GM21526 (cell line): ENCODE measurements around the gene JPT1.
A peak's percentile ranks its signal among the peaks of the same experiment; 100 is the strongest.
"Not testable (repeated sequence)": the region's sequence is repeated elsewhere in the genome, so short reads cannot be mapped to it uniquely, and the experiment has no call there.

ENCODE experiments used
- ATAC-seq: cut with Tn5 transposase; IDR thresholded peaks from one replicate; pipeline ENCODE4 v1.9.1; 2021; ENCODE audit warnings: moderate library complexity; ENCODE audit not compliant: unreplicated experiment, low FRiP score

The JPT1 gene

DNA sequence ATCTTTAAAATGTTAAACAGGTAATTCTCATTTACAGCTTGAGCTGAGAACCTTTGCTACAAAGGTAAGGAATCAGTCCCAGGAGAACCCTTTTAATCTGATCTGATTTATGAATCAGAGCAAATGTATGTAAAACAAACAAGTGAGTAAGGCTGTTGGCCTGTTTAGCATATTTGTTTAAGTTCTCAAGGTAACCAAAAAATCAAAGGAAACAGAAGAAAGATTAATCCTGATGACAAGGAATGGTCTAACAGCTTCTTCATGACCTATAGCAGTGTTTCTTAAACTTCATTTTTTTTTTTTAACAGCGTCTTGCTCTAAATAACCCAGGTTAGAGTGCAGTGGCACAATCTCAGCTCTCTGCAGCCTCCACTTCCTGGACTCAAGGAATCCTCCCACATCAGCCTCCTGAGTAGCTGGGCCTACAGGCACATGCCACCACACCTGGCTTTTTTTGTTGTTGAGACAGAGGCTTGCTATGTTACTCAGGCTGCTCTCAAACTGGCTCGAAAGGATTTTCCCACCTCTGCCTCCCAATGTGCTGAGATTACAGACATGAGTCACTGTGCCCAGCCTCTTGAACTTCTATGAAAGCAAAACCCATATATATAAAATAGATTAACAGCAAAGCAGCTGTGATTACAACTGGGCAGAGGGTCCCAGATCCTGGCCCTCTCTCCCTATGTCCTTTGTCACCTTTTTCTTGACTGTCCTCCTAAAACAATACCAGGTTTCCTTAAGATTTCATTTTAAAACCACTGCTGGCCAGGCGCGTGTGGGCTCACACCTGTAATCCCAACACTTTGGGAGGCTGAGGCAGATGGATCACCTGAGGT, 5.1 kb upstream of the JPT1 start:
- ATAC-seq: no peak

DNA sequence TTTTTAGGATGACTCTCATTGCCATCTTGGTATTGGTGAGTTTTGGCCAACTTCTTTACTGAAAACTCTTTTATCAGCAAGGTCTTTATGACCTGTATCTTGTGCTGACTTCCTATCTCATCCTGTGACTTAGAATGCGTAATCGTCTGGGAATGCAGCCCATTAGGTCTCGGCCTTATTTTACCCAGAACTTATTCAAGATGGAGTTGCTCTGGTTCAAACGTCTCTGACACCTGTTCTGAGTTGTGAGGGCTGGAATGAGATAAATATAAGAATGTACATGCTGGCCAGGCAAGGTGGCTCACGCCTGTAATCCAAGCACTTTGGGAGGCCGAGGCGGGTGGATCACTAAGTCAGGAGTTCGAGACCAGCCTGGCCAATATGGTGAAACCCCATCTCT, 4.2 kb upstream of the JPT1 start:
- ATAC-seq: not testable (repeated sequence)

DNA sequence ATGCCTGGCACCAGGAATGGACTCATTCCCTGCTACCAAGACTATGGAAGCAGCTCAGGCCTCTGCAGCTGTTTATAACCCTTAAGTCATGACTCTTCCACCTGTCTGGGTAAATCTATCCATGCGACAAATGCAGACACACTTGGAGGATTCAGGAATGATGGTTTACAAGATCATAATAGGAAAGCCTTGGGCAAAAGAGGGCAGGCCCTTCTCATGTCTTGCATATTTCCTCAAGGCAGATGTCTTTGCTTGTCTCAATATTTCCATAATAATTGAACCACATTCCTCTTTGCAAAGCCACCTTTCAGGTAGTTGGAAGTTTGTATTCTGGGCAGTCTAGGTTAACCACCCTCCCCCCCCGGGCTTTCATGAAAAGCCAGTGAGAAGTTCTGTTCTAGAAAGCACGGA, 884 bp upstream of the JPT1 start:
- no peak for ATAC-seq

DNA sequence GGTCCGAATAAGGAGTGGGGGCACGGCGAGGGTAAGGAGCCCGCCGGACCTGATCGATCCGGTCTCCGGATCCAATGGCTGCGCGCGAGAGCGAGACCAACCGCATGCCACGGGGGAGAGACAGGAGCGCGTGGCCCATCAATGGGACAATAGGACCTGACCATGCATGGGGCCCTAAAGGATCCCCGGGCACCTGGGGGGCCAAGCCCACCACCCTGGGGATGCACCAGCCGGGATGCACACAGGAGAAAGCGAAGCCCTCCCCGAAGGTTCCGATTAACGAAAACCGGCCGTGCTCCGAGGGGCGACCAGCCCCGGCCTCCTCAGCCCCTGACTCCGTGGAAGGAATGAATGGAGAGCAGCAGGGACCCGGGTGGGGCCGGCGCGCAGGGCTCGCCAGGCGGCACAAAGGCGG, 525 bp downstream of the JPT1 start:
- peak; percentile 6 for ATAC-seq

DNA sequence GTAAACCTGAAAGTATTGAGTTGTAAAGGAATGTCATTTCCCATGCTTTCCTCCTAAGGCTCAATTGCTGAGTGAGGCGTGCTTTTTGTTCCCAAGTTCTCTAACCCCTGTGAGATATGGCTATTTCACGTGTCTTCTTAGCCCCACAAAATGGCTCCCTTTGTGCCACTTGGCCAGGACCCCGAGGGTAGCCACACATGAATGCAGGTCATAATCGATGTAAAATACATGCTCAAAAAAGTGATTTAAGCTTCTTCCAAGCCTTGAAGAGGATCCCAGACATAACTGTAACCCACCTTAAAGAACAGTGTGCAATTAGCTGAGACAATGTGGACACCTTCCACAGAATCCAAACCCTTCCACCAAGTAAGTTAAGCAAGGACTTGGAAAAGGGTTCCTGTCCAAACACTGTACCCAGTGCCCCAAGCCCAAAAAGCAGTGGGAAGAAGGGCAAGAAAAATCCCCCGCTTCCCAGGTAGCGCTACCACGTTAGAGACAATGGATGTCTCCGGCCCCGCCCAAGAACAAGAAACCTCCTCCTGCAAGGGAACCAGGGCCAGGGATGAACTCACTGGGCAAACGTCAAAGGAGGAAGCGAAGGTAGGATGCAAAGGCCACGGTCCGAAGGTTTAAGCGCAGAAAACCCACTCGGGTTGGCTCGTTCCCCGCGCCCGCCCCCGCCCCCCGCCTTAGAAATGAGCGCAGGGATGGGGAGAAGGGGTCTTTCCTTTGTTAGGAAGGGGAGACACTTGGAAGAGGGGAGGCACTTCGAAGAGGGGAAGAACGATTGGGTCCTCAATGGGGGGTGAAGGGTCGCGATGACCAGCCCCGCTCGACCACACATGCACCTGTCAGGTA, 1.2 kb downstream of the JPT1 start:
- ATAC-seq: no peak

DNA sequence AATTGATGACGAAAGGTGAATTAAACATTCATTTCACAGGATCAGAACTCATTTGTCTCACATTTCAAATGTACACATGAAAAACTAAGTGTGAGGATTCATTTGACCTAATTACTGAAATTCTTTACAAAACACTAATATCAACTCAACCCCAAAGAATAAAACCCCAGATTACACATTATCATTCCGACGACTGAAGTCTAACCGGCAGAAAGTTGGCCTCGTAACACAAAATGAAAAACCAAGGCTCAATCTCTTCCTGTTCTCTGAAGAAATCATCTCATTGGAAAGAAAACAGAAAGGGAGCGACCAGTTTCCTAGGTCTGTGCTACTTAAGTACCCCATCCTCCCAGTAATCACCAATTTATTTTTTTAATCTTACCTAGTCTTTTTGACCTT, 1.8 kb downstream of the JPT1 start:
- no peak for ATAC-seq

DNA sequence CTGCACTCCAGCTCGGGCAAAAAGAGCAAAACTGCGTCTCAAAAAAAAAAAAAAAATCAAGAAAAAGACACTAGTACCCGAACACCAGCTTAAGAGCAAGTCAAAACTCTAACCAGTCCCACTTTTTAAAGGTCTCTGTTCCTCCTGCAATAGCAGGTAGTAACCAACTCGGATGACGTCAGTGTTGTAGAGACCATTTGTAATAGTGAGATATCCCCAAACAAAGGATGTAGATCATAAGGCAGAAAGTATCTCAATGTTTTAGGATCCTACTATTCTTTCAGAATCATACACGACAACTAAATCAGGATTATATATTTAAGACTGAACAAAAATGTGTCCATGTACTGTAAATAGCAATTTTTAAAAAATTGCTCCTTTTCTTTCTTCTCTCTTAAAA, 2.4 kb downstream of the JPT1 start:
- no peak for ATAC-seq

DNA sequence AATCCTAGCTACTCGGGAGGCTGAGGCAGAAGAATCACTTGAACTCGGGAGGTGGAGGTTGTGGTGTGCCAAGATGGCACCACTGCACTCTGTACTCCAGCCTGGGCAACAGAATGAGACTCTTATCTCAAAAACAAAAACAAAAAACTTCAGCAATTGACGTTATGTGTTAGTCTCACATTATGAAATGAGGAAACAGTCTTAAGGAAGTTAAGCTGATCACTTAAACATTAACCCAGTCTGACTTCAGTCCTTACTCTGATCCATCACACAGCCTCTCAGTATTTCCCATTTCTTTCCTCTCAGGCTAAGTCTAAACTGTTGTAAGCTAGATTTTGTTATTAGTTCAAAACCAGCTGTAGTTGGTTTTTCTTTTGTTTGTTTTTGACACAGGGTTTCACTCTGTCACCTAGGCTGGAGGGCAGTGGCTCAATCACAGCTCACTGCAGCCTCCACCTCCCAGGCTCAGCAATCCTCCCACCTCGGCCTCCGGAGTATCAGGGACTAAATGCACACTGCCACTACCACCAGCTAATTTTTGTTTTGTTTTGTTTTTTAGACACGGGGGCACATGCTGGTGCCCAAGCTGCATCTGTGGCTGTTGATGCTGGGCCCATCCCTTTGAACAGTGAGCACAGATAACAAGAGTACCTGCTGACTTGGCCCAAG, 6.3 kb downstream of the JPT1 start:
- ATAC-seq: no peak

DNA sequence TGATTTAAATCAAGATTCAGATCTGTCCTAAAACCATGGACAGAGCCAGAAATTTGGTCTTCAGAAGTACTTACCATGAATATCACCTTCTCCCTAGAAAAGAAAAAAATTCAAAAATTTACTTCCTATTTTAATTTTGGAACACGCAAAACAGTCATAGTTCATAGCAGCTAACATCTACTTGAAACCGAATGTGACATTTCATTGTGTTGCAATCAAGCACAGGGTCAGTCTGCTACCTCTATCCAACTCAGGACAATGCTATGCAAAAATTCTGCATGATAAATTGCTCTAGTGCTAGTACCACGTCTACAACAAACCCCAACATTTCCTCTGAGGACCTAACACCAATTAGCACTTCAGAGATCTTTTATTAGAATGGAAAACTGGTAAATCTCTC, 7.7 kb downstream of the JPT1 start:
- ATAC-seq: no peak

DNA sequence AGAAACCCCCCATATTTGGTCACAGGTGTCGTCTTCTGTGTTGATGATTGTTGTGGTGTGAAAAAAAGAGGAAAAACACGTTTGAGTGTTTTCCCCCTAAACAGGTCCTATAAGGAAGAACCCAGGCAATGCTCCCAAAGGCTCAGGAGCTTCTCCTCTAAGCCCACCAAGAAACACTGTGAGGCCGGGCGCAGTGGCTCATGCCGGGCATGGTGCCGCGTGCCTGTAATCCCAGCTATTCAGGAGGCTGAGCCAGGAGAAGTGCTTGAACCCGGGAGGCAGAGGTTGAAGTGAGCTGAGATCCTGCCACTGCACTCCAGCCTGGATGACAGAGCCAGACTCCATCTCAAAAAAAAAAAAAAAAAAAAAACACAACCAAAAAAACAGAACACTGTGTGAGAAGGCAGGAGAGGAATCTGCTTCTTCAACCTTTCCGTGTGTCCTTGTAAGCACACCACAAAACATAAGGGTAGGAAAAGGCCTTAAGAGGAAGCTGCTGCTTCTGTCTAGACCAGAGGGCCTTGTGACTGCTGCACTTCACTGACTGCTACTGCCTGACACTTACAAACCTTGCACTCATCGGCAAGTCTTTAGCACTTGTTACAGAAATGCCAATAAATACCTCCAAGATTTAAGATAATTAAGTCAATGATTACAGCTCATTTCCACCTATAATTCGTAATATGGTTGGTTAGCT, 9.3 kb downstream of the JPT1 start:
- ATAC-seq: no peak

DNA sequence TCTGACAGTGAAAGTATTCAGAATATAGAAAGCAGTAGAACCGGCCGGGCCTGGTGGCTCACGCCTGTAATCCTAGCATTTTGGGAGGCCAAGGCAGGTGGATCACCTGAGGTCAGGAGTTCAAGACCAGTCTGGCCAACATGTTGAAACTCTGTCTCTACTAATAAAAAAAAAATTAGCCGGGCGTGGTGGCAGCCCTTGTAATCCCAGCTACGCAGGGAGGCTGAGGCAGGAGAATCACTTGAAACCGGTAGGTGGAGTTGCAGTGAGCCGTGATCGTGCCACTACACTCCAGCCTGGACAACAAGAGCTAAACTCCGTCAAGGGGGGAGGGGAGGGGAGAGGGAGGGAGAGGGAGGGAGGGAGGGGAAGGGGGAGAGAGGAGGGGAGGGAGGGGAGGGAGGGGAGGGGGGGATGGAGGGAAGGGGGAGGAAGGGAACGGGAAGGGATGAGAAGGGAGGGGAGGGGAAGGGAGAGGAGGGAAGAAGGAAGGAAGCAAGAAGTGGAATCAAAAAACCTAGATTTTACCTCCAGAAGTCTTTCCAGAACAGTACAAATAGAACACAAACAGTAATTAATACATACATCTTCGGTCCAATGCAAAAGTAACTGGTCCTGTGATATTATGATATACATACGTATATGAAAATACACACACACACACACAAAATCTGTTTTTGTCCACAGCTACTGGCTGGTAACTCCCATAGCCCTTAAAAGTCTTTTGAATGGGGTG, 11.9 kb downstream of the JPT1 start:
- ATAC-seq: no peak

DNA sequence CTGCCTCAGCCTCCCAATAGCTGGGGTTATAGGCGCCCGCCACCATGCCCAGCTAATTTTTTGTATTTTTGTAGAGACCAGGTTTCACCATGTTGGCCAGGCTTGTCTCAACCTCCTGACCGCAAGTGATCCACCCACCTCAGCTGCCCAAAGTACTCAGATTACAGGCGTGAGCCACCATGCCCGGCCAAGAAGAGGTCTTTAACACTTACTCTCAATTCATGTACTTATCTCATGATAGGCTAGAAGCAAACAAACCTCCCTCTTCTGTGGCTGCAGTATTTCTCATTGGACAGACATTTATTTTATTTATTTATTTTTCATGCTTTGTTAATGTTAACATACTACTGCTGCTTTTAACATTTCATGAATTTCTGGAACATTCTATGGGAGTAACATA, 15.8 kb downstream of the JPT1 start:
- ATAC-seq: no peak

DNA sequence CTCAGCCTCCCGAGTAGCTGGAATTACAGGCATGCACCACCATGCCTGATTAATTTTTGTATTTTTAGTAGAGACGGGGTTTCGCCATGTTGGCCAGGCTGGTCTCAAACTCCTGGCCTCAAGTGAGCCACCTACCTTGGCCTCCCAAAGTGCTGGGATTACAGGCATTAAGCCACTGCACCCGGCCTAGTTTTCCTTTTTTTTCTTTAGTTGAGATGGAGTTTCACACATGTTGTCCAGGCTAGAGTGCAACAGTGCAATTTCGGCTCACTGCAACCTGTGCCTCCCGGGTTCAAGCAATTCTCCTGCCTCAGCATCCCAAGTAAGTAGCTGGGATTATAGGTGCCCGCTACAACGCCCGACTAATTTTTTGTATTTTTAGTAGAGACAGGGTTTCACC, 16.6 kb downstream of the JPT1 start:
- ATAC-seq: not testable (repeated sequence)

DNA sequence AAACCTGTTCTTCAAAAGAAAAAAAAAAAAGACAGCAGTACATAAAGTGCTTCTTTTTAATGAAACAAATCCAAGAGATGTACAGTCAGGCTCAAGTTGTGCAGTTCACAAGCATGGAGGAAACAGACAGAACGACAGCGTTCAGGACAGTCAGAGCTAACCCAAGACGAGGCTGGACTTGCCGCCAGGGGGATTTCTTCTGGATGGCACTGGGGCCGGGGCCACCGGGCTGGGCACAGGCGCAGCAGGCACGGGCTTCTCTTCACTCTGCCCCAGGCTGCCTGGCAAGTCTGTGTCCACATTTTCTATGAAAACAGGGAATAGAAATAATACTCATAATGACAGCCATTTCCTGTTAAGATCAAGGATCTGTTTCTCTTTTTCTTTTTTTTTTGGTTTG, 18.4 kb downstream of the JPT1 start:
- ATAC-seq: no peak

DNA sequence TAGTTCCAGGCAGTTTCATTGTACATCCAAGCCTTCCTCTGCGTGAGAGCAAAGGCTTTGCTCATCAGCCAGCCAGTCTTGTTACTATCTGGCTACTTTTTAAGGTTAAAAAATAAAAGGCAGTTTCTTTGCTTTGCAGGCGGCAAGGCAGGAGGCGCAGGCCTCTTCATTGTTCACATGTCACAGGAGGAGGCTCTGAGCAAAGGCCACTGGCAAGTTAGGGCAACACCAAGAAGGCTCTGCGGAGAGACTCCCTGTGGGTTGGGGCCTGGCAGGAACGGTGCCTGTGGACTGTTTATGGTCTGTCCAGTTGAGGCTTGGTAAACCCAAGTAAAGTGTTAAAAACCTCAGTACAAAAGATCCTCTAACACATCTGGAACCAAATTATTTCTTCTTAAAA, 18.9 kb downstream of the JPT1 start:
- no peak for ATAC-seq

DNA sequence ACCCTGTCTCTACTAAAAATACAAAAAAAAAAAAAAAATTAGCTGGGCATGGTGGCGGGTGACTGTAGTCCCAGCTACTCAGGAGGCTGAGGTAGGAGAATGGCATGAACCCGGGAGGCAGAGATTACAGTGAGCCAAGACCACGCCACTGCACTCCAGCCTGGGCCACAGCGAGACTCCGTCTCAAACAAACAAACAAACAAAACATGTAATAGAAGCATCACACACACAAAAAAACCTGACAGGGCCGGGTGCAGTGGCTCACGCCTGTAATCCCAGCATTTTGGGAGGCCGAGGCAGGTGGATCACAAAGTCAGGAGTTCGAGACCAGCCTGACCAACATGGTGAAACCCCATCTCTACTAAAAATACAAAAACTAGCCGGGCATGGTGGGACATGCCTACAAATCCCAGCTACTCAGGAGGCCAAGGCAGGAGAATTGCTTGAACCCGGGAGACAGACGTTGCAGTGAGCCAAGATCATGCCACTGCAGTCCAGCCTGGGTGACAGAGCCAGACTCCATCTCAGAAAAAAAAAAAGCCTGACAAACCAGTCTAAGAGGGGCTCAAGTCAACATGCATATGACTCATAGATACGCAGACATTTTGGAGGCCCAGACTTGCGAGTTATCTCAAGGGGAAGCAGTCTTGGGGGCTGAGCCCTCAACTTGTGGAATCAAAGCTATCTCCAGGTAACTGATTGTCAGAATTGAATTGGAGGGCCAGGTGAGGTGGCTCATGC, 20.5 kb downstream of the JPT1 start:
- not testable (repeated sequence) for ATAC-seq

DNA sequence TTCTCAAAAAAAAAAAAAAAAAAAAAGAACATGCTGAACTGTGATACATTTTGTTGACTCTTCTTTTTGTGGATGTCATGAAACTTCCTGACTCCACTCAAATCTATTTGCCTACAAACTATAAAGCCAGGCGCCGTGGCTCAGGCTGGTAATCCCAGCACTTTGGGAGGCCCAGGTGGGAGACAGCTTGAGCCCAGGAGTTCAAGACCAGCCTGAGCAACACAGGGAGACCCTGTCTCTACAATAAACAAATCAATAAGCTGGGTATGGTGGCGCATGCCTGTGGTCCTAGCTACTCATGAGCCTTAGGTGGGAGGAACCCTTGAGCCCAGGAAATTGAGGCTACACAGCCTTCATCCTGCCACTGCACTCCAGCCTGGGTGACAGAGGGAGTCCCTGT, 21.3 kb downstream of the JPT1 start:
- no peak for ATAC-seq

DNA sequence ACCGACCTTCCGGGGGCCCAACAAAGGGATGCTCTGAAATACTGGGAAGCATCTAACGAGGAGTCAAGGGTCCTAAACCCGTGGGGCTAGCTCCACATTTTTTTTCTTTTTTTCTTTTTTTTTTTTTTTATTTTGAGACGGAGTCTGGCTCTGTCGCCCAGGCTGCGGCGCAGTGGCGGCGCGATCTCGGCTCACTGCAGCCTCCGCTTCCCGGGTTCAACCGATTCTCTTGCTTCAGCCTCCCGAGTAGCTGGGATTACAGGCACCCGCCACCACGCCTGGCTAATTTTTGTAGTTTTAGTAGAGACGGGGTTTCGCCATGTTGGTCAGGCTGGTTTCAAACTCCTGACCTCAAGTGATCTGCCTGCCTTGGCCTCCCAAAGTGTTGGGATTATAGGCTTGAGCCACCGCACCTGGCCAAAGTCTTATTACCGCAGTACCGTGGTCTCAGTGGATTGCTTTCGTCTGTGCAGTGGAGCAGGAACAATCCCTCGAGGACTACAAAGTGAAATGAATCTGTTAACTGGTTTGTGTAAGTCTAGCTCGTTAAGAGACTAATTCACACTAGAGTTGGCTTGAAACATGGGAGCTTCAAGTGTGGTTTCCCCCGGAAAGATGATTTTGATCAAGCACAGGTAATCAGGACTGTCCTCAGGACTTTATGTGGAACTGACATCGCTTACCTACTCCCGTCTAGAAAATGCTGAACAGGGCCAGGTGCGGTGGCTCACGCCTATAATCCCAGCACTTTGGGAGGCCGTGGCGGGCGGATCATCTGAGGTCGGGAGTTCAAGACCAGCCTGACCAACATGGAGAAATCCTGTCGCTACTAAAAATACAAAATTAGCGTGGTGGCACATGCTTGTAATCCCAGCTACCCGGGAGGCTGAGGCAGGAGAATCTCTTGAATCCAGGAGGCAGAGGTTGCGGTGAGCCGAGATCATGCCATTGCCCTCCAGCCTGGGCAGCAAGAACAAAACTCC, 22.0 kb downstream of the JPT1 start:
- ATAC-seq: not testable (repeated sequence)
